Measurements from ENCODE around the gene ZBTB7C.
A peak's percentile ranks its signal among the peaks of the same experiment; 100 is the strongest.

The ZBTB7C gene

DNA sequence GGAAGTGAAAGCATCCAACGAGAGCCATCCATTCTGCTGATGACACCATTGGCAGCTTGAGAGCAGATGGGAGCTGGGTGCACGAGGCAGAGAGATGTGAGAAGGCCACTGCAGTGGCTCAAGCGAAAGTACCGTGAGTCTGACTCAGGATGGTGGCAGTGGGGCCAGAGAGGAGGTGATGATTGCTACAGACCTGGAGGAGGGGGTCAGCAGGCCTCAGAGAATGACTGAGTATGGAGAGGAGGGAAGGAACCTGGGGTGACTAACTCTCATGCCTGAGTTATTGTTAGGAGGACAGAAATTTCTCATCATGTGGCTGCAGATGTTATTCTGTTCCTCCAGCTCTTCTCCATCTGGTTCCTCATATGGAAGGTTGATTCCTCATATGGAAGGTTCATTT, 8.8 kb upstream of the ZBTB7C start:
- no peak for DNase-seq

DNA sequence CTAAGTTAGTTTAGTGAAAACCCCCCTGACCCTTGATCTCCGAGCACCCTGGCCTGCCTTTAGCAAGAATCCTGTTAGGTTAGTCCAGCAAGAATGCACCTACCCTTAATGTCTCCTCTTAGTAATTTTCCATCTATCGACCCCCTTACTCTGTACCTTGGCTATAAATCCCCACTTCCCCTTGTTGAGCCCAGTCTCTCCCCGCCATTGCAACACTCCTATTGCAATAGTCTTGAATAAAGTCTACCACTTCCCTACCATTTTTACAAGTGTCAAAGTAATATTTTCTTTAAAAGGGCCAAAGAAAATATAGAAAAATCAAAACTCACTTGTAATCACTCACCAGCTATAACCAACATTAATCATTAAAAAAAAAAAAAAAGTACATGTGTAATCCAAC, 4.2 kb upstream of the ZBTB7C start:
- no peak for DNase-seq

DNA sequence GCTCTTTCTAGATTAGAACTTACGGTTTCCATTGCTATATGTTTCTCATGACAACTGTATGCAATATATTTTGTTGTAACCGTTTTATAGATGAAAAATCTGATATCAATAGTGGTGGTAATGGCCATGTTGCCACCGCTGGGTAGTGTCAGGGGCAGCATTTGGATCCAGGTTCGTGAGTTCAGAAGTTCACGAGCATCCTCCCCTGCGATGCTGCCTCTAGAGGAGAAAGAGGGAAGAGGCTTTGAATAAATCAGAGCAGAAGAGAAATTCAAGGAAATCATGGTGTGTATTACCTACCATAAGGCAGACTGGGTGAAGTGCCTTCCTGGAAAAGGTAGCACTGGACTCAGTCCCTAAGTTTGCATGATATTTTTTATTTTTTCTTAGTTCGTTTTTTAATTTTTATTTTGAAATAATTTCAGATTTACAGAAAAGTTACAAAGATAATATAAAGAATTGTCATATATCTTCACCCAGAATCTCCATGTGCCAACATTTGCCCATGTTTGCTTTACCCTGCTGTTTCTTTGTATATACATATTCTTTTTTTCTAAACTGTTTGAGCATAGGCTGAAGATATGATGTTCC, 3.3 kb upstream of the ZBTB7C start:
- DNase-seq = peak in 1 of 2 donors; percentile 36

DNA sequence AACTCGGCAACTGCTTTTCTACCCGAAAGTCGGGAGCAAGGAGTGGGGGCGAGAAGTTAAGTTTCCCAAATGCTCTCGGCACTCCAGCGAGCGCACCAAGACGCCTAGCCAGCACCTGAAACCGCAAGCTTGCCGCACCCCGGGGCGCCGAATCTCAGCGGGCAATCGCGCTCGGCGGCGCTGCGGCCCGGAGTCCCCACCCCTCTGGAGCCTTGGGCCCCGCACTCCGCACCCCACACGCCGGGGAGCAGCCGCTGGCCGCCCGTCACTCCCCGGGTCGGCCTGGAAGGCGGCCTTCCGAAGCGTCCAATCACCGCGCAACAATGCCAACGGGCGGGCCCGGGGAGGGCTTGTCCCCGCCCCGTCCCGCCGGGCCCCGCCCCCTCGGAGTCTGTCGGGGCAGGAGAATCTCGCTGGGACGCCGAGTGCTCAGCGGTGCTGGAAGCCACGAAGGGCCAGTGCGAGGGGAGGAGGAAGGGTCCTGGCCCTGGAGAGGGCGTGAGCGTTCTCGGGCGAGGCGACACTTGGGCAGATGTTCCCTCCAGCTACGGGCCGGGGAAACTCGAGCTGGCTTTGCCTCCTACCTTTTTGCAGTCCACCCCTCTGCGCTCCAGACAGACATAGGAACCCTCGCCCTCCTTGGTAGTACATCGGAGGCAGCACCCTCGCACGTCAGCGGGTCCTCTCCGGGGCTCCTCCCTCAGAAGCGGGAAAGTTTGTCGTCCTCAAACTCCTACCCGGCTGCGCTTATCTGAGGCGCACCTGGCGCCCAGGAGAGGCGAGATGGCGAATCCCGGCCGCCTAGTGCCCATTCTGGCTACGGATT, 1.1 kb upstream of the ZBTB7C start:
- peak; percentile 65 to 66 for DNase-seq

DNA sequence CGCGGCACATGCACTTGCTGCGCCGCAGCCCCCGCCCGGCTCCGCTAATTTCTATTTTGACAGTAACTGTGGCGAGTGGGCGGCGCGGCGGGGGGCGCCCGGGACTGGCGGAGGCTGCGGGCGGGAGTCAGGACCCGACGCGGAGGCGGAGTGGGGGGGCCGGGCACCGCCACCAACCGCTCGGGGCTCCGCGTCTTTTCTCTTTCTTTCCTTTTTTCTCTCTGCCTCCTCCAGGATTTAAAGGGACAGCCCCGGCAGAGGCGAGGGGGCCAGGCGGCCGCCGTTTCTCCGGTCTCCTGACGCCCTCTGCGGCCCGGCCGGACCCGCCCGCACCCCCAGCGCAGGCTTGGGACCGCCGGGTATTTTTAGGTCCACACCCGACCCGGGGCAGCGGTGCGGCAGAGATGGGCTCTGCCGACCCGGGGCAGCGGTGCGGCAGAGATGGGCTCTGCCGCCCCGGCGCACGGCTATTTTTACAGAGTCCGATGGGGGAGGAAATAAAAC, 460 bp upstream of the ZBTB7C start:
- no peak for DNase-seq

- DNase-seq = no peak
These were observed 964 bp downstream of the ZBTB7C start for GRCh38 chr18:48408111-48408726.

GRCh38 chr18:48407358-48407757, 1.8 kb downstream of the ZBTB7C start:
- no peak for DNase-seq

- no peak for DNase-seq
These were observed 3.2 kb downstream of the ZBTB7C start for GRCh38 chr18:48405978-48406377.

GRCh38 chr18:48404716-48405507, 4.3 kb downstream of the ZBTB7C start:
- no peak for DNase-seq

- DNase-seq = no peak
These were observed 6.2 kb downstream of the ZBTB7C start for GRCh38 chr18:48402953-48403352.

GRCh38 chr18:48399303-48400075, 9.7 kb downstream of the ZBTB7C start:
- no peak for DNase-seq

DNA sequence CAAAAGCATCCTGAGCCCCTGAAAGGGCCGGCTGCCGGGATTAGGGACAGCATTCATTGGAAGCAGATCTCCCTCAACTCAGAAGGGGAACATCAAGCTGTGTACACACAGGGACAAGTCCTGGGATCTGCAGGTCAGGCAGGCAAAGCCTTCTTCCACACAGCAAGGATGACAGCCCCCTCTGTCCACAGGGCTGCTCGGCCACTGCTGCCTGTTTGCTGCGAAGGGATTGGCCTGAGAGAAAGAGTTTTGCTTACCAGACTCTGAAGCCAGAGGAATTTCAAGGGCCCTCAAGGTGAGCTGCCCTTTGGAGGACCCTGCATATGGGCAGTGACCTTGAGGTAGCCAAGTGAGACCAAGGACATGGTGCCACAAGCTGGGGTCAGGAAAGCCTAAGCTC, 11.1 kb downstream of the ZBTB7C start:
- no peak for DNase-seq

GRCh38 chr18:48397021-48397420, 12.2 kb downstream of the ZBTB7C start:
- DNase-seq = no peak

GRCh38 chr18:48396561-48396960, 12.6 kb downstream of the ZBTB7C start:
- no peak for DNase-seq

GRCh38 chr18:48395646-48396045, 13.5 kb downstream of the ZBTB7C start:
- DNase-seq = no peak

GRCh38 chr18:48394176-48394575, 15.0 kb downstream of the ZBTB7C start:
- DNase-seq = no peak

DNA sequence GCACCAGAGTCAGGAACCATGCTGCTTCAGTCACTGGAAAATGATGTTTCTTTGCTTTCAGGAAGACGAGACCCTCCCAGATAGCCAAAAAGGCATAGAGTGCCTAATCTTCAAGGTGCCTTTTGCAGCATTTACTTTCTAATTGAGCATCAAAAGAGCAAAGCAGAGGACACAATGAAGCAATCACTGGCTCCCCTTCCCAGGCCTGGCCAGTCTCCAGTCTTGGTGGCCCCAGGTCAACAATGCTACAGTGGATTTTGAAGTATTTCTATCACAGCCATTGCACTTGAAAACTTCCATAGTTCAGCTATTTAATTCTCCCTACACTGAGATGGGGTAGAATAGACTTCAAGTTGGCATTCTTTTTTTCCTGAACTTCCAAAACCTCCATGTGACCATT, 15.4 kb downstream of the ZBTB7C start:
- DNase-seq = no peak

DNA sequence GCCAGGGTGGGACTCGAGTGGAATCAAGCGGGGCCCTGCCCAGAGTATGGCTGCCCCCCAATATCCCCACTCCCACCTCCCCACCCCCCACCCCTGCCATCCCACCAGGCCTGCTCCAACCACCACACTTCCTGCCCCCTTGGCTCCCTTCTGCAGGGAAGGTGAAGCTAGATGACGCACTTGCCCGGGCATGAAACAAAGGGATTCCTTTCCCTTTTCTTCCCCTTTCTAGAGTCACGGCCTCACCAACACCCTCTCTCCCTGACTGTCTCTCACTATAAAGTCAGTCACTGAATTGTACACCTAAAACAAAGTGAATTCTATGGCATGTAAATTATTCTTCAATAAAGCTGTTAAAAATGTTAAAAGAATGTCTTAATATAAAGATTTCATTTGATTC, 16.0 kb downstream of the ZBTB7C start:
- DNase-seq = no peak

DNA sequence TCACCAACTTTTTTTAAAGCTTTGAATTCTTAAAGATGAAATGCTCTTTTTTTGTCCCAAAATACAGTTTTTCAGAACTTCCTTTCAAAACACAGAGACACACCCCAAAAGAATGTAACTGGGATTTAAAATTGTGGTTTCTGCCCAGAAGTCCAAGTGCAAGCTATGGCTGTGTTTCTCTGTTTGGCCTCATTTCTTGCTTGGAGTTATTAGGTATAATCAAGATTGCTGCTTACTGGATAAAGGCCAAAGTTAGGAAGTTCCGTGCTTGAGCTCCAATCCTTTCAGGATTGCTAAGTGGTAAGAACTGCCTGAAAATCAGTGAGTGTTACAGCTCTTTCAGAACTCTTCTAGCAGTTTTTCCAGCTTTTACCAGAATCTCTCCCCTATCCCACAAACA, 16.9 kb downstream of the ZBTB7C start:
- no peak for DNase-seq

DNA sequence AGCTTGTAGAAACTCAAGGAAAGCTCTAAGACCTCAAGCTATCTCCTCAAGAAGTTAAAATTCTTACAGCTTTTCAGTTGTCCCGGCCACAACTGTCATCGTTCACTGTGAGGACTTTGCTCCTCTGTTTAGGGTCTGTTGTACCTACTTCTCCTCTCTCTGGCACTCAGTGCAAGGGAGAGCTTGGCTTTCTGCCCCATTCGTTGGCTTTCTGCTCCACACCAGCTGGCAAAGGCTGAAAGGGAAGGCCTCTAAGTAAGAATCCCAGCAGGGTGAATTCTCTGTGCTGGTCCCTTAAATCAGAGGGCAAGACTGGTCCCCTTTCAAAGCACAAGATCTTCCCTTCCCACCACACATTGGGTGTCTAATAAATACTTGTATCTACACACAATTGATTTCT, 17.3 kb downstream of the ZBTB7C start:
- no peak for DNase-seq

DNA sequence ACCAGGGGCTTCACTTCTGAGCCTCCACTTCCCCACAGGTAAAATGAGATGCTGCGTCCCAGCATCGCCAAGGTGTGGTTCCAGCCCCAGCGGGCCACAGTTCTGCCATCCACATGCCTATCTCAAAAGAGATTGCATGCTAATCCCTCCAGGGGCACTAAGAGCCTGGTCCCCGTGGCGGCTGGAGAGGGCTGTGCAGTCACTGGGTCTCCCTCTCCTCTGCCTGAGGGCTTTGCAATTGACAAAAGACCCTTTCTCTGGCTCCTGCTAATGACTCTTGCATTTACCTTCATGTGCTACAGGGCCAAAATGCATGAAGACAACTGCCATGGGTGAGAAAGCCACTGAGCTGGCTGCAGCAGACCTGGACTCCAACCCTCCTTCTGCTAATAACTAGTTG, 18.5 kb downstream of the ZBTB7C start:
- DNase-seq = no peak

DNA sequence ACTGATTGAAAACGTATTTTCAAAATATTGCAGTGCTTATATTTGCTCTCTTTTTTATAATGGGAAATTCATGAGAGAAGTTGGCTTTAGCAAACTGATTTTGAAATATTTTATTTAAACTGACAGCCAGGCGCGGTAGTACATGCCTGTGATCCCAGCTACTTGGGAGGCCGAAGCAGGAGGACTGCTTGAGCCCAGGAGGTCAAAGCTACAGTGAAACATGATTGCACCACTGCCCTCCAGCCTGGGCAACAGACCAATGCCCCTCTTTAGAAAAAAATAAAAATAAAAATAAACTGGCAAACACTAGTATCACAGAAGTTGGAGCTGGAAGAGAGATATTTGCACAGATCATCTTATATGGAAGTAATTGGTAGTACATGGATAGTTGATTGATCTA, 20.7 kb downstream of the ZBTB7C start:
- DNase-seq = no peak
